Upper lobe of left lung (tissue), 4 donors: ENCODE measurements around the gene RAPGEF5.

Experiments
- EP300 ChIP-seq, 4 donors: sonication (generic); formaldehyde crosslinking; IDR thresholded peaks; one replicate each; pipeline ENCODE4 v1.5.1; 2017; ENCODE audit warnings: antibody characterized with exemption in 4 of 4, control low read depth in 2 of 4
- POLR2A ChIP-seq, 4 donors: fragments of 450-650 bp; IDR thresholded peaks; one replicate each; pipeline ENCODE4 v1.5.1; 2016 to 2017; ENCODE audit warnings: antibody characterized with exemption in 4 of 4, mild to moderate bottlenecking in 2 of 4
- POLR2AphosphoS5 ChIP-seq, 2 donors: sonication (generic); formaldehyde crosslinking; IDR thresholded peaks; one replicate each; pipeline ENCODE4 v1.5.1; 2017; ENCODE audit warnings: antibody characterized with exemption in 2 of 2
- TF ChIP-seq, protein P1 (sequence below), 6 experiments: fragments of 450-650 bp in 4 of 6; fragments of 200-600 bp in 2 of 6; sonication (generic) in 2 of 6; IDR thresholded peaks; one replicate each; pipeline ENCODE4 v1.5.1; 2016 to 2019; ENCODE audit warnings: antibody characterized with exemption in 6 of 6

DNA sequence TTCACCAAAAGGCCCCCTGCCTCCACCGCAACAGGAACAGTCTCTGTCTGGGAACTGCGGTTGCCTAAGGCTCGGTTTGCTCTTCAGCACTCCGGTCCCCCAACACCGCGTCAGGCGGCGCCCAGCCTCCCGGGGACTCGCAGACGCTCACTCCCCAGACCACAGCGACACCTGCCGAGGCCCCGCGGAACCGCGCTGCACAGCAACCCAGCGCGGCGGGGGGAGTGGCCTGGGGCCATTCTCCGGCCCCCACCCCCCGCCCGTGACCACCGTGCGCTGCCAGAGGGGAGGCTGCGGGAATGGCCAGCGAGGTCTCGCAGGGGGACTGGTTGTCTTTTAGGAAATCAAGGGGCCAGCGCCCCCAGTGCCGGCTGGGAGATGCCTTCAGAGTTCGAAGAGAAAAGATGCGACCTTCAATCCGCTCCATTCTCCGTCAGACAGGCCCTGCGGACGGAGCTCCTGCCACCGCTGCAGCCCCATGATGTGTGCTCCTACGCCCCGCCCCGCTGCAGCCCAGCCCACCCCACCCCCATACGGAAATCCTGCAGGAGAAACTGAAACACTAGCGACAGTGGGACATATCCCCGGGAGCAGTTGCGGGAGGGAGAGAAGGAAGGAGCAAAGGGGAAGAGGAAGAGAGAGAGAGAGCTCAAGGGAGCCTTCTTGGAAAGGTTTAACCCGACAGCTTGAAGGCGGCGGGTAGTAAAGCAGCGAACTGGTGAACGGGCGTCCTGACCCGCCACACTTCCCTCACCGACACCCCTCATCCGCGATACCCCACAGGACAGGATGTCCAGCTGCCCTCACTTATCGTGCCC lies 273.9 kb downstream of the RAPGEF5 start:
- TF ChIP-seq POLR2A (IDR thresholded peaks at IDR 0.05) (peak in 2 of 4 donors; percentile 28 to 50), EP300 (IDR thresholded peaks at IDR 0.05) (no peak), POLR2AphosphoS5 (IDR thresholded peaks at IDR 0.05) (peak in 1 of 2 donors; percentile 3)
- TF ChIP-seq, protein P1, sequence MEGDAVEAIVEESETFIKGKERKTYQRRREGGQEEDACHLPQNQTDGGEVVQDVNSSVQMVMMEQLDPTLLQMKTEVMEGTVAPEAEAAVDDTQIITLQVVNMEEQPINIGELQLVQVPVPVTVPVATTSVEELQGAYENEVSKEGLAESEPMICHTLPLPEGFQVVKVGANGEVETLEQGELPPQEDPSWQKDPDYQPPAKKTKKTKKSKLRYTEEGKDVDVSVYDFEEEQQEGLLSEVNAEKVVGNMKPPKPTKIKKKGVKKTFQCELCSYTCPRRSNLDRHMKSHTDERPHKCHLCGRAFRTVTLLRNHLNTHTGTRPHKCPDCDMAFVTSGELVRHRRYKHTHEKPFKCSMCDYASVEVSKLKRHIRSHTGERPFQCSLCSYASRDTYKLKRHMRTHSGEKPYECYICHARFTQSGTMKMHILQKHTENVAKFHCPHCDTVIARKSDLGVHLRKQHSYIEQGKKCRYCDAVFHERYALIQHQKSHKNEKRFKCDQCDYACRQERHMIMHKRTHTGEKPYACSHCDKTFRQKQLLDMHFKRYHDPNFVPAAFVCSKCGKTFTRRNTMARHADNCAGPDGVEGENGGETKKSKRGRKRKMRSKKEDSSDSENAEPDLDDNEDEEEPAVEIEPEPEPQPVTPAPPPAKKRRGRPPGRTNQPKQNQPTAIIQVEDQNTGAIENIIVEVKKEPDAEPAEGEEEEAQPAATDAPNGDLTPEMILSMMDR (IDR thresholded peaks at IDR 0.05): peak; percentile 94 to 98 (median 98)
